Measurements from ENCODE around the gene PTPRG.

GRCh38 chr3:61729038-61729634 lies 167.8 kb downstream of the PTPRG start:
- TF ChIP-seq, protein P1, sequence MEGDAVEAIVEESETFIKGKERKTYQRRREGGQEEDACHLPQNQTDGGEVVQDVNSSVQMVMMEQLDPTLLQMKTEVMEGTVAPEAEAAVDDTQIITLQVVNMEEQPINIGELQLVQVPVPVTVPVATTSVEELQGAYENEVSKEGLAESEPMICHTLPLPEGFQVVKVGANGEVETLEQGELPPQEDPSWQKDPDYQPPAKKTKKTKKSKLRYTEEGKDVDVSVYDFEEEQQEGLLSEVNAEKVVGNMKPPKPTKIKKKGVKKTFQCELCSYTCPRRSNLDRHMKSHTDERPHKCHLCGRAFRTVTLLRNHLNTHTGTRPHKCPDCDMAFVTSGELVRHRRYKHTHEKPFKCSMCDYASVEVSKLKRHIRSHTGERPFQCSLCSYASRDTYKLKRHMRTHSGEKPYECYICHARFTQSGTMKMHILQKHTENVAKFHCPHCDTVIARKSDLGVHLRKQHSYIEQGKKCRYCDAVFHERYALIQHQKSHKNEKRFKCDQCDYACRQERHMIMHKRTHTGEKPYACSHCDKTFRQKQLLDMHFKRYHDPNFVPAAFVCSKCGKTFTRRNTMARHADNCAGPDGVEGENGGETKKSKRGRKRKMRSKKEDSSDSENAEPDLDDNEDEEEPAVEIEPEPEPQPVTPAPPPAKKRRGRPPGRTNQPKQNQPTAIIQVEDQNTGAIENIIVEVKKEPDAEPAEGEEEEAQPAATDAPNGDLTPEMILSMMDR (IDR thresholded peaks at IDR 0.05; ENCODE audit: insufficient read depth, low read depth, low read length): no peak
- no peak for TF ChIP-seq EZH2 (IDR thresholded peaks at IDR 0.05; ENCODE audit: insufficient read depth, low read length)
